Mucosa of rectum (tissue), 2 donors: ENCODE results near the gene RIPK4.

Experiments
- H3K27ac ChIP-seq, 2 donors: one replicate each; pipeline ENCODE4 v1.7.0; 2013; ENCODE audit warnings: inconsistent platforms in 2 of 2, low read depth in 2 of 2, low read length in 2 of 2
- H3K27me3 ChIP-seq, 2 donors: one replicate each; pipeline ENCODE4 v1.7.0; 2013; ENCODE audit warnings: low read length in 2 of 2; ENCODE audit not compliant: control insufficient read depth in 2 of 2, insufficient read depth in 2 of 2
- H3K36me3 ChIP-seq, 2 donors: one replicate each; pipeline ENCODE4 v1.7.0; 2013; ENCODE audit warnings: low read length in 2 of 2; ENCODE audit not compliant: control insufficient read depth in 2 of 2, insufficient read depth in 2 of 2
- H3K4me1 ChIP-seq, 2 donors: one replicate each; pipeline ENCODE4 v1.7.0; 2013; ENCODE audit warnings: low read length in 2 of 2, mild to moderate bottlenecking in 1 of 2; ENCODE audit not compliant: control insufficient read depth in 2 of 2, insufficient read depth in 2 of 2
- H3K4me3 ChIP-seq, 2 donors: one replicate each; pipeline ENCODE4 v1.7.0; 2013; ENCODE audit warnings: low read length in 2 of 2
- H3K9ac ChIP-seq, 2 donors: one replicate each; pipeline ENCODE4 v1.7.0; 2013; ENCODE audit warnings: low read length in 2 of 2, low read depth in 1 of 2, mild to moderate bottlenecking in 1 of 2
- H3K9me3 ChIP-seq, 2 donors: one replicate each; pipeline ENCODE4 v1.7.0; 2013; ENCODE audit warnings: low read length in 2 of 2; ENCODE audit not compliant: control insufficient read depth in 2 of 2
- donor health status: healthy.
- donor health status: Normal muscosa, but diverticular disease.

Gene RIPK4

DNA sequence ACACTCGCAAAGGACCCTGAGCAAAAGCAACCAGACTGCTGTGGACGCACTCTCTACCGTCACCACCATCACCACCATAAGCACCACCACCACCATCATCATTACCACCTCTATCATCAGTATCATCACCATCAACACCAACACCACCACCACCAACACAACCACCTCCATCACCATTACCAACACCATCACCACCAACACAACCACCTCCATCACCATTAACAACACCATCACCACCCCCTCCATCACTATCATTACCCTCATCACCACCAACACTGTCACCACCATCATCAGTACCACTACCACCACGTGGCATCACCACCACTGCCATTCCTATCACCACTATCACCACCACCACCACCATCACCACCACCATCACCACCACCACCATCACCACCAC lies 38.8 kb upstream of the RIPK4 start:
- Histone ChIP-seq H3K9ac (no peak overlapping the region), H3K9me3 (no peaks in the 10 kb centered on the region), H3K36me3 (peaks cover 19 to 35% of the 10 kb centered on the region in 2 donors), H3K4me3 (no peak overlapping the region), H3K27ac (no peak overlapping the region), H3K27me3 (no peaks in the 10 kb centered on the region), H3K4me1 (no peaks in the 10 kb centered on the region)

DNA sequence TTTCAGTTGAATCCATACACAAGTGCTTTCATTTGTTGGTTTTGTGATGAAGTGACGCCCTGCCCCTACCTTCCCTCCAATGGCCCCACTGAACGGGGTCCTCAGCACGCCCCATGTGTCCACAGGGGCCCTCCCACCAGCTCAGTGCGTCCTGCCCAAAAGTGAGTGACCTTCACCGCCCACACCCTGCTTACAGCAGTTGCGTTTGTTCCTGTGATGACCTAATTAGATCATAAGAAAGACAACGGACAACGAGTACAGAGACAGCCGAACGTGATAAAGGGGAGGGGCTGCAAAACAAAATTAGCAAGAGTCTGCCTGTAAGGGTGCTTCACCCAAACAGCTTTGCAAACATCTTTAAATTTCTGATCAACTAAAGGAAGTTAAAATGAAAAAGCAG lies 38.2 kb upstream of the RIPK4 start:
- H3K27ac ChIP-seq, result no peak overlapping the region
- no peaks in the 10 kb centered on the region for H3K27me3 ChIP-seq
- H3K4me1 ChIP-seq, result no peaks in the 10 kb centered on the region
- H3K9me3 ChIP-seq, result no peaks in the 10 kb centered on the region
- H3K9ac ChIP-seq, result no peak overlapping the region
- no peak overlapping the region for H3K4me3 ChIP-seq
- peaks cover 14 to 35% of the 10 kb centered on the region in 2 donors for H3K36me3 ChIP-seq

DNA sequence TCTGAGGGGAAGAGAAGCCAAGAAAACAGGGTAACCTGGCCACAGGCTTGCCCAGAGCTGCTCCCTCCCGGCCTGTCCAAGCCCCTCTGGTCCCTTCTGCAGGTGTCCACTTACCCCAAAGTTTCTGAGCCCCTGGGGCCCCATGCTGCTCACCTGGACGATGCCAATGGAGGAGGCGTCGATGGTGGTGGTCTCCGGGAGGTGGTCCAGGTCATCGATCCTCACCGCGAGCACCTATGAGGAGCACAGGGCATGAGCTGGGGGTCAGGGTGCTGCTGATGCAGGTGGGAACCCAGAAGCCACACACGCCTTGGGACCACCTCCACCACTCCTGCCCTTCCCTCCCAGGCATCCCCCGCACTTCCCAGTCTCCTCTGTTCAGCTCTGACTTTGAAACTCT lies 37.5 kb upstream of the RIPK4 start:
- H3K9me3 ChIP-seq, result no peaks in the 10 kb centered on the region
- no peak overlapping the region for H3K27ac ChIP-seq
- no peak overlapping the region for H3K9ac ChIP-seq
- H3K4me1 ChIP-seq, result no peaks in the 10 kb centered on the region
- peaks cover 12 to 34% of the 10 kb centered on the region in 2 donors for H3K36me3 ChIP-seq
- no peaks in the 10 kb centered on the region for H3K27me3 ChIP-seq
- no peak overlapping the region for H3K4me3 ChIP-seq

DNA sequence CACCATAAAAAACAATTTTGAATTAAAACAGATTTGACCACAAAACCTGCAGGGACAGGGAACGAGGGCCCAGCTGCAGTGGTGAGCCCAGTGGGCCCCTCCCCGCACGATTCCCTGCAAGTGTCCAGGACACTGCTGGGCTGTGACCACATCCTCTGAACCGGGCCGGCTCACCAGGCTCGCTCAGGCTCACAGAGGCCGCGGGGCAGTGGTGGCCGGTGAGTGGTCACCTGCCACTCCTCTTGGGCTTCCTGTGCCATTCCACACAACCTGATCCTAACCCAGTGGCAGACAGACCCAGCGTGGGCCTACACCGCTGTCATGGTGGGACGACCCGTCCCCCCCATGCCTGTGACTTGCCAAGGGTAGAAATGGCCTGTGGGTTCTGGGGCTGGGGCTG lies 36.5 kb upstream of the RIPK4 start:
- H3K9ac ChIP-seq, result no peak overlapping the region
- H3K4me1 ChIP-seq, result no peaks in the 10 kb centered on the region
- H3K4me3 ChIP-seq, result no peak overlapping the region
- no peak overlapping the region for H3K27ac ChIP-seq
- no peaks in the 10 kb centered on the region for H3K27me3 ChIP-seq
- H3K36me3 ChIP-seq, result peaks cover 12 to 39% of the 10 kb centered on the region in 2 donors
- no peaks in the 10 kb centered on the region for H3K9me3 ChIP-seq

DNA sequence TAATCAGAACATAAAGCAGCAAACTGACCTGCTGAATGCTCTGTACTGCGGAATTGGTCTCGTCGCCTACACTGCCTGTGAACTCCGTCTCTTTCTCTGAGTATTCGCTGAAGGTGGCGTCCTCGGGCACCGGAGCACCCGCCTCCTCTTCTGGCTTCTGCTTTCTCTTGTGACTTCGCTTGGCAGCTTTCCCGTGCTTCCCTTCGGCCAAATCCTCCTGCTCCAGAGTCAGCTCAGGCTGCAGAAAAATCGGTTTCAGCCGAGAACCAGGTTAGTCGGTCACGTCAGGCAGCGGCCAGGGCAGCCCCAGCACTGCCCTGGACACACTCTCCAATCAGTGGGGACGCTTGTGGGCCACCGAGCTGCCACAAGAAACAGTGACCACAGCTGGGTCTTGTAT lies 35.8 kb upstream of the RIPK4 start:
- Histone ChIP-seq H3K9me3 (no peaks in the 10 kb centered on the region), H3K9ac (no peak overlapping the region), H3K4me3 (no peak overlapping the region), H3K27ac (no peak overlapping the region), H3K4me1 (no peaks in the 10 kb centered on the region), H3K27me3 (no peaks in the 10 kb centered on the region), H3K36me3 (peaks cover 12 to 41% of the 10 kb centered on the region in 2 donors)

DNA sequence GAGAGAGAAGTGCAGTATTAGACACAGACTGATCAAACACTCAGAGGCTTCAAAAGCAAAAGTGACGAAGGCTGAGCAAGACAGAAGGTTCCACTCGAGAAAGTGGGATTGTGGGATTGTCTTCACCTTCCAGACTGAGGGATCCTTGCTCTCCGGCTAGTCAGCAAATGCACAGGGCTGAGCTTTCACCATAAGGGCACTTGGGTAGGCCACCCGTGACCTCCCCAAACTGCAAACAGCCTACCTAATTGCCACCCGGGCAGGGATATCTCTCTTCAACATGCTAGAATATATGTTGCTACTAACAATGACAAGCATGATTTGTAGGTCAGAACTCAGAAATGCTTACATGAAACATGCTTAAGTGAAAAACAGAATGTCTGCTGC lies 35.3 kb upstream of the RIPK4 start:
- no peaks in the 10 kb centered on the region for H3K9me3 ChIP-seq
- no peak overlapping the region for H3K9ac ChIP-seq
- H3K4me3 ChIP-seq, result no peak overlapping the region
- no peak overlapping the region for H3K27ac ChIP-seq
- H3K36me3 ChIP-seq, result peaks cover 12 to 41% of the 10 kb centered on the region in 2 donors
- H3K4me1 ChIP-seq, result no peaks in the 10 kb centered on the region
- H3K27me3 ChIP-seq, result no peaks in the 10 kb centered on the region

DNA sequence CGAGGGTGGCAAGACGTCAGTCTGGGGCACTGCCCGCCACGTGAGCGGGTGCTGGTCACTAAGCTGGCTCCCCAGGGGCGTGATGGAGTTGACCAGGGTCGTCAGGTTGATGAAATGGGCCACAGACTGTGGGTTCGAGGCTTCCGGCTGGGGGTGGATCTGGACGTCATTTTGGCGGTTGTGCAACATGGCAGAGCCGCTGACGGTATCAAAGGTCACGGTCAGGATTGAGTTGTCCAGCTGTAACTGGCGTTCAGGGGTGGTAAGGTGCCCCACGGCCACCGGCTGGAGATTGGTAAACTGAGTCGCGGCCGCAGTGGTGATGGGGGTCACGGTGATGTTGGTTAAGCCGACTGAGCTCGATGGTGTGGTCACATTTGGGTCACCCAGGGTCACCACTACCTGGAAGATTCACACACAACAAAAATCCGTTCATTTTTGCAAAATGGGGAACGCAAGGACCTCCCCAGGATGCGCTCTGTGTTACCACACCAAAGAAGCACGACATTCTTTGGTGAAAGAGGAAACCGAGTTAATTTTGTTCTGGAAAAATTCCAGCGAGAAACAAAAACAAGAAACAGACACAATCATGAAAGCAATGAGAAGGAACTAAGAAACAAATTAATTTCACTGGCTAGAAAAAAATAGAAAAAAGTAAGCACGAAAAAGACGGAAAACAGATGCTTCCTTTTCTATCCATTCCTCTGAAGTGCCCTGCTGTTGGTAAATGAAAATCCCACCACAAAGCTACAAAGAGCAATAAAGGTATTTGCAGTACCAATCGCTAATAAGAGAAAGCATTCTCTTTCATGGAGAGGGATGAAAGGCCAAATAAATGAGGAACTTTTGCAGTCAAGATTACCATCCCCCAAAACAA lies 34.7 kb upstream of the RIPK4 start:
- no peaks in the 10 kb centered on the region for H3K4me1 ChIP-seq
- H3K36me3 ChIP-seq, result peaks cover 12 to 41% of the 10 kb centered on the region in 2 donors
- no peak overlapping the region for H3K9ac ChIP-seq
- H3K9me3 ChIP-seq, result no peaks in the 10 kb centered on the region
- no peak overlapping the region for H3K27ac ChIP-seq
- H3K27me3 ChIP-seq, result no peaks in the 10 kb centered on the region
- no peak overlapping the region for H3K4me3 ChIP-seq

DNA sequence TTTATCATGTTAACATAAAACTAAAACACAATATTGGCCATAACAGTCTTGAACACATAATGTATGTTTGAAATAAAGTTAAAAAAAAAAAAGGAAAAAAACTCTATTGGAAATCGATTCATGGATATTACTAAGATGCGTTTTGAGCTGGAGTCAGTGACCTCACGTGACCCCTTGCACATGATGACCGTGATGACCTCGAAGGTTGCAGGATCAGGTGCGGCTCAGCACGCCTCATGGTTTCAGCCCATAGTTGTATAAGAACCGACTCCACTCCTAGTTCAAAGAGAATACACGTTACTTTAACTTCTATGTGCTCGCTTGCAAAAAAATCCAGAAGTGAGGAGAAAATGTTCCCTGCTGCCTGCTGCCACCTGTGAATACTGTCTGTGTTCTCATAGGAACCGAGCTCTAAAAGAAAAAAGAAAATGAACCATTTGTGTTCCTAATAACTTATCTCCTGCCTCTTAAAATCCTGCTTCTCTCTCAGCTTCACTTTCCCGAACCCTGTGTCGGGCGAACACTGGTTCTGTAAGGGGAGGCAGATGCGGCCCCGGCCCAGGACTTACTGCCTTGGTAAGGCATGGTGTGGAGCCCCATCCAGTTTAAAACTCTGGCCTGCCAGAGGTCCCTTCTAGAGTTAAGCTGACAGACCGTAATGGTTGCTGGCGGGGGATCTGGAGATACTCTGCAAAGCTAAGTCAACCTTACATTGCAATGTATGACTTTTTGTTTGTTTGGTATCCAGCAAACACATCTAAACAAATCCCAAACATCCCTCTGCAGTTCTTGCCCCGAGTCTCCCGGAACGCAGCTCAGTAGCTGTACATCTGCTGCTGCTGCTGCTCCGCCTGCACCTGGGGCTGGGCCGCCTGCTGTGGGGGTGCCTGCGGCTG lies 33.8 kb upstream of the RIPK4 start:
- Histone ChIP-seq H3K27me3 (no peaks in the 10 kb centered on the region), H3K27ac (no peak overlapping the region), H3K36me3 (peaks cover 12 to 41% of the 10 kb centered on the region in 2 donors)

DNA sequence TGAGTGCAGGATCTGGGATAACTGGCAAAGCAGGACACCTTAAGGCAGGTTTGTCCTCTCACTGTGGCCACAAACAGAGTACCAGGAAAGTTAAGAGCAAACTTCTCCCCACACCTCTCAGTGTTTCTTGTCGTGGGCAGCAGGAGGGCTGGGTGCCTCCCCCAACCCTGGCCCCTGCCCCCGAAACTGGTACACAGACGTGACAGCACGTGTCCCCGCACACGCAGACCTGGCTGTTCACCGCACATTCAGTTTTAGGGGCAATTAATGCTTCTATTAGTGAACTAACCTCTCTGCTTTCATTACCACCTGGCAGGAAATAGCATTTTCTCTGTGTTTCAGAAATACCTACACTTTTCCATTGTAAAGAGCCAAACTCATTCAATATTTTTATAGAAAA lies 32.9 kb upstream of the RIPK4 start:
- Histone ChIP-seq H3K4me3 (no peak overlapping the region), H3K27me3 (no peaks in the 10 kb centered on the region), H3K9me3 (no peaks in the 10 kb centered on the region), H3K9ac (no peak overlapping the region), H3K36me3 (peaks cover 12 to 41% of the 10 kb centered on the region in 2 donors), H3K27ac (no peak overlapping the region), H3K4me1 (no peaks in the 10 kb centered on the region)

More for the DNA sequence above, 33.8 kb upstream of the RIPK4 start:
- no peak overlapping the region for H3K9ac ChIP-seq
- H3K4me1 ChIP-seq, result no peaks in the 10 kb centered on the region
- no peak overlapping the region for H3K4me3 ChIP-seq
- no peaks in the 10 kb centered on the region for H3K9me3 ChIP-seq

DNA sequence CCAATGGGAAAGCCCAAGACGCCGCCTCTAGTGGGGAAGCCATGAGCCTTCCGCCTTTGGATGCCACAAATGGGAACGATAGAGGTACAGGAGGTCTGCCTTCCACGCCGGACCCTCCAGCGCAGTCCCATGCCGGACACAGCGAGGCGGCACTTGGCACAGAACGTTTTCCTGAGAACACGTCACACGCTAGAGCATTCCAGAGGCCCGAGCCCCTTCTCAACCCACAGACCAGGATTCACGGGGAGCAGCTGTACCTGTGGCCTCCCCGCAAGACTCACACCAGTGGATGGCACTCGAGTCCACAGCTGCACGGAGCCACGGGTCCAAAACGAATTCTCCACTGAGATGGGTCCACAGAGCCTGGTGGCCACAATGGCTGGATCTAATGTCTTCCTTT lies 31.5 kb upstream of the RIPK4 start:
- H3K9me3 ChIP-seq, result no peaks in the 10 kb centered on the region
- peaks cover 12 to 41% of the 10 kb centered on the region in 2 donors for H3K36me3 ChIP-seq
- H3K27ac ChIP-seq, result no peak overlapping the region
- no peaks in the 10 kb centered on the region for H3K4me1 ChIP-seq
- H3K4me3 ChIP-seq, result no peak overlapping the region
- H3K27me3 ChIP-seq, result no peaks in the 10 kb centered on the region
- no peak overlapping the region for H3K9ac ChIP-seq
